ENCODE results near the gene GVQW3.

DNA sequence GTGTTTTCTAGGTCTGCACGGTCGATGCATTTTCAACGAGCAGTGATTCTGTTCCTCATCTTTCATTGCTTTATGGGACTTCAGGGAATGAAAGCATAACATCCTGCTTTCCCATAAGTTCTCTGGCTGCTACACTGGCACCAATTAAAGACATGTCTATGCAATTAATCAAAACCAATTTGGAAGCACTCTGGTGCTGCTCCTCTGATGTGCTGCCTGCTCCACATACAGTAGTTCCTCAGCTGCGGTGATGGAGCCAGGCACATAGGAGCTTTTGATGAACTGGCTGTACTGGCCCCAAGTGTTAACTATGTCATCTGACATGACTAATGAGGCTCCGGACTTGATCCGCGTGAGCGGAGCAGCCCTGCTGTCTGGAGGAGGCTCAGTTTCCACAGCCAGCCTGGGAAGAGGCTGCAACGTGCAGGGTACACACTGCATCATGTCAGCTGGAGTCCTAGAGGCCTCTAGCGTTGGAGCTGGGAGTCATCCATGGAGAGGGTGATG lies 29.8 kb downstream of the GVQW3 start:
- TF ChIP-seq, protein P1, sequence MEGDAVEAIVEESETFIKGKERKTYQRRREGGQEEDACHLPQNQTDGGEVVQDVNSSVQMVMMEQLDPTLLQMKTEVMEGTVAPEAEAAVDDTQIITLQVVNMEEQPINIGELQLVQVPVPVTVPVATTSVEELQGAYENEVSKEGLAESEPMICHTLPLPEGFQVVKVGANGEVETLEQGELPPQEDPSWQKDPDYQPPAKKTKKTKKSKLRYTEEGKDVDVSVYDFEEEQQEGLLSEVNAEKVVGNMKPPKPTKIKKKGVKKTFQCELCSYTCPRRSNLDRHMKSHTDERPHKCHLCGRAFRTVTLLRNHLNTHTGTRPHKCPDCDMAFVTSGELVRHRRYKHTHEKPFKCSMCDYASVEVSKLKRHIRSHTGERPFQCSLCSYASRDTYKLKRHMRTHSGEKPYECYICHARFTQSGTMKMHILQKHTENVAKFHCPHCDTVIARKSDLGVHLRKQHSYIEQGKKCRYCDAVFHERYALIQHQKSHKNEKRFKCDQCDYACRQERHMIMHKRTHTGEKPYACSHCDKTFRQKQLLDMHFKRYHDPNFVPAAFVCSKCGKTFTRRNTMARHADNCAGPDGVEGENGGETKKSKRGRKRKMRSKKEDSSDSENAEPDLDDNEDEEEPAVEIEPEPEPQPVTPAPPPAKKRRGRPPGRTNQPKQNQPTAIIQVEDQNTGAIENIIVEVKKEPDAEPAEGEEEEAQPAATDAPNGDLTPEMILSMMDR (conservative IDR thresholded peaks at IDR 0.05) = no peak
- no peak for TF ChIP-seq ZFX (IDR thresholded peaks at IDR 0.05)

Data from C4-2B (cell line).